Parathyroid adenoma (tissue), 2 donors: ENCODE measurements around the gene TNS2.

Experiments used
- H2AFZ ChIP-seq: fragments of 300-600 bp; sonication (generic); one replicate; pipeline ENCODE4 v1.7.0; 2017; ENCODE audit warnings: antibody characterized with exemption, mild to moderate bottlenecking
- H3K27ac ChIP-seq: fragments of 300-600 bp; sonication (generic); one replicate; pipeline ENCODE4 v1.7.0; 2017
- H3K27me3 ChIP-seq: fragments of 300-600 bp; sonication (generic); one replicate; pipeline ENCODE4 v1.7.0; 2017; ENCODE audit warnings: low read length; ENCODE audit not compliant: control insufficient read depth, insufficient read depth
- H3K36me3 ChIP-seq: fragments of 300-600 bp; sonication (generic); one replicate; pipeline ENCODE4 v1.7.0; 2017; ENCODE audit warnings: low read length; ENCODE audit not compliant: control insufficient read depth, insufficient read depth
- H3K4me1 ChIP-seq: fragments of 300-600 bp; sonication (generic); one replicate; pipeline ENCODE4 v1.7.0; 2017; ENCODE audit warnings: control low read depth
- H3K4me2 ChIP-seq: fragments of 300-600 bp; sonication (generic); one replicate; pipeline ENCODE4 v1.7.0; 2017; ENCODE audit warnings: low read length
- H3K4me3 ChIP-seq: fragments of 300-600 bp; sonication (generic); one replicate; pipeline ENCODE4 v1.7.0; 2017; ENCODE audit warnings: low read depth, low read length
- H3K79me2 ChIP-seq: fragments of 300-600 bp; sonication (generic); one replicate; pipeline ENCODE4 v1.7.0; 2017; ENCODE audit warnings: control low read depth
- H3K9ac ChIP-seq: fragments of 300-600 bp; sonication (generic); one replicate; pipeline ENCODE4 v1.7.0; 2017; ENCODE audit warnings: mild to moderate bottlenecking
- H3K9me3 ChIP-seq: fragments of 300-600 bp; sonication (generic); one replicate; pipeline ENCODE4 v1.7.0; 2017; ENCODE audit warnings: low read length; ENCODE audit not compliant: control insufficient read depth
- CTCF ChIP-seq: fragments of 300-600 bp; sonication (generic); IDR thresholded peaks from one replicate; pipeline ENCODE4 v1.7.0; 2017; ENCODE audit warnings: antibody characterized with exemption, mild to moderate bottlenecking
- donor health status: primary hyperparathyroidism.

Gene TNS2

GRCh38 chr12:53096089-53096741 is 46.4 kb downstream of the TNS2 start:
- Histone ChIP-seq H3K4me1 (peaks cover 14% of the 10 kb centered on the region), H3K4me2 (no peak overlapping the region), H3K36me3 (no peaks in the 10 kb centered on the region), H3K9me3 (no peaks in the 10 kb centered on the region), H3K79me2 (no peaks in the 10 kb centered on the region), H3K4me3 (no peak overlapping the region), H2AFZ (no peak overlapping the region), H3K27me3 (no peaks in the 10 kb centered on the region), H3K9ac (no peak overlapping the region), H3K27ac (peak overlapping the region; percentile 25)
- no peak for TF ChIP-seq CTCF

DNA sequence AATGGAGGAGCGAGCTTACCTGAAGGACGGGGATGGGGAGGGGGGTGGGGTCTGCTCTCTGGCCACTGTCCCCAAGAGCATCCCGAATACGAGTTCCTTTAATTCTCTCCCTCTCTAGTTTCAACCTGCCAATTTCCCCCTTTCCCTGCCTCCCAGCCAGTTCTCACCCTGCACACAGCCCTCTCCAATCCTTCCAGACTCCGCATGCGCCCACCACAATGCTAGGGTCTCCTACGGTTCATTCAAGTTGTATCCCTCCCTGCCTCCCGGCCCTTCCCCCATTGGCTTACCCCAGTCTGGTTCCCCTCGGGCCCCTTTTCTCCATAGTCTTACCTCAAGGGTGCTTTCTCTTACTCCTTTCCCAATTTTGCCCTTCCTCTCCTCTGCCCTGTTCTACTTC is 46.9 kb downstream of the TNS2 start:
- H3K9me3 ChIP-seq, result no peaks in the 10 kb centered on the region
- no peaks in the 10 kb centered on the region for H3K36me3 ChIP-seq
- TF ChIP-seq CTCF, result no peak
- H3K4me3 ChIP-seq, result no peak overlapping the region
- H3K4me2 ChIP-seq, result no peak overlapping the region
- H3K4me1 ChIP-seq, result peaks cover 14% of the 10 kb centered on the region
- H3K27ac ChIP-seq, result peak overlapping the region; percentile 25
- no peak overlapping the region for H2AFZ ChIP-seq
- no peaks in the 10 kb centered on the region for H3K27me3 ChIP-seq
- H3K9ac ChIP-seq, result no peak overlapping the region
- no peaks in the 10 kb centered on the region for H3K79me2 ChIP-seq

- no peaks in the 10 kb centered on the region for H3K36me3 ChIP-seq
- peak overlapping the region; percentile 86 for H2AFZ ChIP-seq
- peak overlapping the region; percentile 25 for H3K27ac ChIP-seq
- H3K79me2 ChIP-seq, result no peaks in the 10 kb centered on the region
- H3K27me3 ChIP-seq, result no peaks in the 10 kb centered on the region
- TF ChIP-seq CTCF, result no peak
- no peaks in the 10 kb centered on the region for H3K9me3 ChIP-seq
- no peak overlapping the region for H3K9ac ChIP-seq
- H3K4me1 ChIP-seq, result peaks cover 14% of the 10 kb centered on the region
- peak overlapping the region; percentile 57 for H3K4me3 ChIP-seq
- peak overlapping the region; percentile 97 for H3K4me2 ChIP-seq
These were observed 47.3 kb downstream of the TNS2 start for GRCh38 chr12:53097207-53097563.

DNA sequence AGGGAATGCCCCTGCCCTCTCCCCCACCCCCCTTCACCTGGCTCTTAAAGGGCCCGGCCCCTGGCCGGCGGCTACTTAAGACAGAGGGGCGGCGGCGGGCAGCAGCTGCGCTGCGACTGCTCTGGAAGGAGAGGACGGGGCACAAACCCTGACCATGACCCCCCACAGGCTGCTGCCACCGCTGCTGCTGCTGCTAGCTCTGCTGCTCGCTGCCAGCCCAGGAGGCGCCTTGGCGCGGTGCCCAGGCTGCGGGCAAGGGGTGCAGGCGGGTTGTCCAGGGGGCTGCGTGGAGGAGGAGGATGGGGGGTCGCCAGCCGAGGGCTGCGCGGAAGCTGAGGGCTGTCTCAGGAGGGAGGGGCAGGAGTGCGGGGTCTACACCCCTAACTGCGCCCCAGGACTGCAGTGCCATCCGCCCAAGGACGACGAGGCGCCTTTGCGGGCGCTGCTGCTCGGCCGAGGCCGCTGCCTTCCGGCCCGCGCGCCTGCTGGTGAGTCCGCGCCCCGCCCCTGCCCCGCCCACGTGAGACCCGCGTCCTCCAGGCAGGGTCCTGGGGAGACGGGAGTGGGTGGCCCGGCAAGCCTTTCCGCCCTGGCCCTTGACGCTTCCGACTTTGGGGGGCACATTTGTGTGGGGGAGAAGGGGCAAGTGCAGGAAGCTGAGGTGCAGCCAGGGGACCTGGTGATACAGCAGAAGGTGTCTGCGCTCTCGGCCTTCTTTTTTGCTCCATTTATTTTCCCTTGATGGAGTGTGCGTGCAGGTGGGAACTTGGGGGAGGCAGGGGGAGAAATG is 47.9 kb downstream of the TNS2 start, which contains the start of gene IGFBP6:
Gene IGFBP6, plus strand, starts transcription at position 104 of the 790 bp plus-strand sequence. Its CDS starts 51 bp downstream, at position 155.
- Histone ChIP-seq H3K79me2 (no peaks in the 10 kb centered on the region), H3K9ac (no peak within 1 kb of the TSS), H3K4me2 (peak within 1 kb of the TSS; percentile 97), H3K9me3 (no peaks in the 10 kb centered on the region), H3K27ac (peak within 1 kb of the TSS; percentile 40), H3K27me3 (no peaks in the 10 kb centered on the region), H3K4me1 (peaks cover 14% of the 10 kb centered on the region), H3K4me3 (peak within 1 kb of the TSS; percentile 57), H2AFZ (peak within 1 kb of the TSS; percentile 86), H3K36me3 (no peaks in the 10 kb centered on the region)
- no peak for TF ChIP-seq CTCF
